GM21576 (cell line): ENCODE results near the gene HRAS.

Source experiments
- ATAC-seq: cut with Tn5 transposase; IDR thresholded peaks from one replicate; pipeline ENCODE4 v1.9.1; 2021; ENCODE audit warnings: mild to moderate bottlenecking, moderate library complexity; ENCODE audit not compliant: unreplicated experiment

HRAS gene

DNA sequence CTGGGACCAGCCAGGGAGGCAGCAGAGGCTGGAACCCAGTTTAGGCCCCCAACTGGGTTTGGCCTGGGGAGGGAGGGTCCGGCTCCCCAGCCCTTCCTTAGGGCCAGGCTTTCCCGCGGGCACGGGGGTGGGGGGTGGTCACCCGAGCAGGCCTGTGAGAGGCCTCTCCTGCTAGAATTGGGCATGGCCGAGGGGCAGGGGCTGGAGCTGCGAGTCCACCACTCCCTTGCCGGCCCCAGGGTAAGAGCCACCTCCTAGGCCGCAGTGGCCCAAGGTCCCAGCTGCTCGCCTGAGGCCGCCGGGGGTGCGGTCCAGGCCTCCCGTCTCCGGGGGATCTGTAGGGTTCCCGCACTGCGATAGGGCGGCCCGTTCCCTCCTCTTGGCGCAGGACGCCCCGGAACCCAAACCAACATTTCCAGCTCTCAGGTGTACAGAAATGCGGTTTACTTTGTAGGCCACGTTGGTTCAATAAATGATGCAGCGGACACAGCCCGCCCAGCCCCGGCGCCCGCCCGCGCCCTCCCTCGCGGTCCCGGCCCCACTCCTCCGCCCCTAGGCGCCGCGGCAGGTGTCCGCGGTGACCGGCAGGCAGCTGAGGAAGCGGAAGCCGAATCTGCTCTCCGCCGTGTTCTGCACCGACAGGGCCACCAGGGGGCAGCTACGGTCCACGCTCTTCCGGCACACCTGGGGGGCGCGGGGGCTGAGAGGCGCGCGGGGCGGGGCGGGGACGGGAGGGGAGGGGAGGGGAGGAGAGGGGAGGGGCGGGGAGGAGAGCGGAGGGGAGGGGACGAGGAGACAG lies 19.3 kb upstream of the HRAS start:
- peak; percentile 47 for ATAC-seq

DNA sequence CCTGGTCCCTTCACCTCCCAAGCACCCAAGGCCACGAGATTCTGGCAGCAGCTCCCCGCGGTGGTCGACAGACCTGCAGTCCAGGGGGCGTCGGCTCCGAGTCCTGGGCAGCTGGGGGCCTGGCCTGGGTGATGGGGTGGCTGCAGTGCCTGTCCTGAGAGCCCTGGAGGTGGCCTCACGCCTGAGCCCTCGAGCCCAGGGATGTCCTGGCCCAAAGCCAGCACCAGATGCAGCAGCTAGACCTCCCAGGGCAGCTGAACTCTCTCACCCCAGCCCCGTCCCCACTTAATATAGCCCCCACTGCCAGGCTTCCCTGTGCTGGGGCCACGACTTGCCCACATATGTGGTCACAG lies 18.6 kb upstream of the HRAS start:
- ATAC-seq = no peak

DNA sequence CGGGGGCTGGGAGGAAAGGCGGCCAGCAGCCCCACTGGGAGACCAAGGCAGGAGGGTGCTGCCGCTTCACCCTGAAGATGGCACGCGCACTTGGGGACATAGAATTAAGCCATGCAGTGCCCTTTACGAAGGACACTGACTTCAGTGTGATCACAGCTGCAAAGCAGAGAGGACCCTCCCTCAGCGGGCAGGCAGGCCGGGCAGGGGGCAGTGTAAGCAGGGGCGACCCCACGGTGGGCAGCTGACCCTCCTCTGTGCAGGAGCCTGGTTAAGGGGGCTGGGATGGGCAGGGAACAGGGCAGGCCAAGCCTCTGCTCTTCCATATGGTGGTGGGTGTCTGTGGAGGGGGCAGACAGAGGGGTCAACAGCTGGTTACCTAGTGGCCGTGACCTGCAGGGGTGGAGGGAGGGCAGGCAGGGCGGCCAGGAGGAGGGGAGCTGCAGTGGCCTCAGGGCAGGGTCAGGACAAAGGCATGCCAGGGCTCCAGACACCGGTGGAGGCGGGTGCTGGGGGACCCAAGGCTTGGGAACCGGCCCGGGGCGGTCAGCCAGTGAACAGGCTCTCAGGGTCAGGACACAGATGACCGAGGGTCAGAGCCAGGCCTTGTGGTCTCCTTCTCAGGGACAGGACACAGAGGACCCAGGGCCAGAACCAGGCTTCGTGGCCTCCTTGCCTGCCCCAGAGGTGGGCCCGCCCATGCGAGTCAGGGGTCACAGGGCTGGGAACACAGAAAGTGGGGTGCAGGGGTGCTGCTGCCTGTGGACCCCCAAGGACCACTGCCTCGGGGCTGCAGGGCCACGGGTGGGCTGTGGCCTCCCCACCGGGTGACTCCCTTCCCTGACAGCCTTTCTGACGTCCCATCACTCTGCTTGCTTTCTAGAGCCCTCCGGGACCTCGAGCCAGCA lies 18.0 kb upstream of the HRAS start:
- ATAC-seq = no peak

DNA sequence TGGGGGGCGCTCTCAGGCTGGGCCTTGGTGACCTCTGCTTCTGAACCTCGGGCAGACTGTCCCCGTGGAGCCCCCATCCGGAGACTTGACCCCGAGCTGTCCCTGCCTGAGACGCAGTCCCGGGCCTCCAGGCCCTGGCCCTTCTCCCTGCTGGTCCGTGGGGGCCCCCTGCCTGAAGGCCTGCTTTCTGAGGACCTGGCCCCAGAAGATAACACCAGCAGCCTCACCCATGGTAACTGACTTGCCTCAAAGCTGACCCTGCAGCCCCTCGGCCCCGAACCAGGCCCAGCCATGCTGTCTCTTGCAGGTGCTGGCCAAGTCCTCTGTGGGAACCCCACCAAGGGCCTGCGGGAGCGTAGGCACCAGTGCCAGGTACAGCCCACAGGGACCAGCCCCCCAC lies 16.2 kb upstream of the HRAS start:
- no peak for ATAC-seq

DNA sequence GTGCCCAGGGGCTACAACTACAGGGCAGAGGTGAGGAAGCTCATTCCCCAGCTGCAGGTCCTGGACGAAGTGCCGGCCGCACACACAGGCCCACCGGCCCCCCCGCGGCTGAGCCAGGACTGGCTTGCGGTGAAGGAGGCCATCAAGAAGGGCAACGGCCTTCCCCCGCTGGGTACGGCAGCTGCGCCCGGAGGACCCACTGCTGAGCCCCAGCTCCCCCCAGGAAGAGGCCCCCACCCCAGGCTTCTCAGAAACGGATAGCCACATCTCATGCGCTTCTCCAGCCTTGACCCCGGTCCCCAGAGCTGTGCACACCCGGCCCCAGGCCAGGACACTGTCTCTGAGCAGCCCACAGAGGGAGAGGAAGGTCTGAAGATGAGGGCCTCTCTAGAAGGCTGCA lies 15.8 kb upstream of the HRAS start:
- ATAC-seq = no peak

DNA sequence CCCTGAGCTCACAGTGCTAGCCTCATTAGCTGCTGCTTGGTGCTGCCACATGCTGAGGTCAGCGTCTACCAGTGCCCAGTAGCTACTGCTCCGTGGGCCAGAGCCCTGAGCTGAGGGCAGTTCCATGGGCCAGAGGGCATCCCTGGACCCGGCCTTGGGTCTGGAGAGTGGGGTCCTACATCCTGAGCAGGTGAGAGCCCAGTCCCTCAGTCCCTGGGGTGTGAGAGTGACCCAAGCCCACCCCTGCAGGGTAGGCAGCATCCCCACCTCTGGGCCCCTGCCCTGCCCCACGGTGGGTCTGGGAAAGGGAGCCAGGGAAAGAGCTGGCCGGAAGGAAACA lies 15.3 kb upstream of the HRAS start:
- no peak for ATAC-seq

DNA sequence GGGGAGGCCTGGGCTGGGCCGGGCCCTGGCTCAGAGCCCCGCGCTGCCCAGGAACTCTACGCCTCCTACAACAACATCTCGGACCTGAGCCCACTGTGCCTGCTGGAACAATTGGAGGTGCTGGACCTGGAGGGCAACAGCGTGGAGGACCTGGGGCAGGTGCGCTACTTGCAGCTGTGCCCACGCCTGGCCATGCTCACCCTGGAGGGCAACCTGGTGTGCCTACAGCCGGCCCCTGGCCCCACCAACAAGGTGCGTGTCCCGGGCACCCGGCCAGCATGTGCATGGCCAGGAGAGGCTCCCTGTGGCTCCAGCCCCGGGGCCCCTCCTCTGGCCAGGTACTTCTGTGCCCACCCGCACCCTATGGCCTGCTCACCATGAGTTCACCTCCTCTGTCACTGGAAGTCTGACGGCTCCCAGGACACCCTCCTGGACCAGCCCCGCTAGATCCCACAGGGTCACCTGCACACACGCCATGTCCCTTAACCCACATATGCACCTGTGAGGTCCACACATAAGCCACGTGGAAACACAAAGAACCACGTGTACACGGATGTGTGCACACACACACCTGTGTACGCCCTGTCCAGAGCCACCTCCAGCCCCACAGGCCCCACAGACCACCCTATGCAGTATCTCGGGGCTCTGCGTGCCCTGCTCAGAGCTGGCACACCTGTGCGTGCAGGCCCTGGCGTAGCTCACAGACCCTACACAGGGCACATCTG lies 14.8 kb upstream of the HRAS start:
- ATAC-seq = no peak

DNA sequence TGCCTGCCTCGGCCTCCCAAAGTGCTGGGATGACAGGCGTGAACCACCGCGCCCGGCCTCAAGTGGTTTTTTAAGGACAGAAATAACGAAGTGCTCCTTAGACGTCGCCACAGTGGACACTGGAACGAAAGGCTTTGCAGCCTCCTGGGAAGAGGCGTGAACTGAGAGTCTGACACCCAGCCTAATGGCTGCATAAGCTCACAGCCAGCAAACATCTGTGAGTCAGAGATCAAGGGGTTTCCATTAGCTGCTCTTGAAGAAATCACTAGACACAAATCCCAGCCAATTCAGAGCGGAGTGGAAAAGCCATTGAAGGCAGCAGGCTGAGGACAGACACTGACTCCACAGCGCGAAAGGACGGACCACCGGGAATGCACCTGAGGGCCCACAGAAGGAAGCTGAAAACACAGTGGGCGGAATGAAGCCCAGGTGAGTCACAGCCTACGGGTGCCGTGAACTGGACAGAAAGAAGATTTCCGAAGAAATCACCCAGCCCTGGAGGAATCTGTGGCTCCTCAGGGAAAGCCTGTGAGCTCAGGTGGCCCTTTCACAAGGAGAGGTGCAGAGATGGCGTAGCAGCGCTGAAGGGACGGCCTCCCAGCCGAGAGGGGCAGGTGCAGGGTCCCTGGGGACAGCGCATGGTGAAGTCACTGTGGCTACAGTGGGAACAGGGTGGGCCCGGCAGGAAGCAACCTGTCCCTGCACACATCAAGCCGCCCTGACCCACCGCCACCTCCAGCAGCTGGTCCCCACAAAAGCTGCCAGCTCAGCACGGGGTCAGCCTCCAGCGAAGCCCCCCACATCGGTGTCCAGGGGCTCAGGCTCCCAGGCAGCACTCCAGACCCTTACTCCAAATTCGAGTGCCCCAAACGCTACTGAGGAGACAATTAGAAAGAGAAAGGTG lies 13.6 kb upstream of the HRAS start:
- ATAC-seq = no peak

DNA sequence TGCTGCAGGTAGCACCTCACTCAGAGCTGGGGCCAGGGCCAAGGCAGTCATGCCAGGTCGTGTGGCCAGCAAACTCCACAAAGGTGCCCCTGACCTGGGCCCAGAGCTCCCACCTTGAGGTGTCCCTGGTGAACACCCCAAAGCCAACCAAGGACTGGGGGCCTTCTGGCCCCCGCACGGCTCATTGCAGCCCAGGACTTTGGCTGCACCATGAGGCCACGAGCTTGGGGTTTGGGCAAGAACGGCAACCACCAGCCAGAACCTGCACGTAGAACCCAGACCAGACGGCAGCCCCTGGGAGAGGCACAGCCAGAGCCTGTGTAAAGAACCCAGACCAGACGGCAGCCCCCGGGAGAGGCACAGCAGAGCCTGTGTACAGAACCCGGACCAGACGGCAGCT lies 9.8 kb upstream of the HRAS start:
- ATAC-seq = no peak

DNA sequence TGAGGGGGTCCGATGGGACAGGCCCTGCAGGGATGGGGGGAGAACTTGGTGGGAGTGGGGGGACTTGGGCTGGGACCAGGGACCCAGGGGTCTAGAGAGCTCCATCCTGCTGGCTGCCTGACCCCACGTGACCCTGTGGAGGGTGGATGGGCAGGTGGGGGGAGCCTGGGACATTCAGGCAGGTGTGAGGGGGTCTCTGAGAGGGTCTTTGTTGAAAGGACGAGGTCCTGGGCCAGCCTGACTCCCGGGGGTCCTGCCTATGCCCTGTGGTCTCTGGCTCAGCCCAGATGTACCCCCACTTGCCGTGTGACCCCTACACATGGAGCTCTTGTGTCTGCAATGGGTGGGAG lies 9.4 kb upstream of the HRAS start:
- ATAC-seq = no peak

DNA sequence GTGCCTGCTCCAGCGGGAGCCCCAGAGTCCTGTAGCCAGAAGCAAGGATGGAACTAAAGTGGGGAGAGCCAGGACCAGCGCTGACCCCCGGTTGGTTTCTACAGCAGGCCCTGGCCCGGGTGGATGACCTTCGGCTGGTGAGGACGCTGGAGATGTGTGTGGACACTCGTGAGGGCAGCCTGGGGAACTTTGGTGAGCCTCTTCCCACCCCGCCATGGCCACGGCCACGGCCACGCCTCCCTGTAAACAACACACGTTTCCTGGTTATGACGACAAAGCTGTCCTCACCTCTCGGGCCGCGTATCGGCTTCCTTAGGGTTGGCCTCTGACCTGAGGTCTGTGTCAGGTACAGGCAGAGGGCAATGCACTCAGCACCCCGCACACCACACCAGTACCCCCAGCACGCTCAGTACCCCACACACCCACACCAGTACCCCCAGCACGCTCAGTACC lies 6.1 kb upstream of the HRAS start:
- ATAC-seq = no peak

DNA sequence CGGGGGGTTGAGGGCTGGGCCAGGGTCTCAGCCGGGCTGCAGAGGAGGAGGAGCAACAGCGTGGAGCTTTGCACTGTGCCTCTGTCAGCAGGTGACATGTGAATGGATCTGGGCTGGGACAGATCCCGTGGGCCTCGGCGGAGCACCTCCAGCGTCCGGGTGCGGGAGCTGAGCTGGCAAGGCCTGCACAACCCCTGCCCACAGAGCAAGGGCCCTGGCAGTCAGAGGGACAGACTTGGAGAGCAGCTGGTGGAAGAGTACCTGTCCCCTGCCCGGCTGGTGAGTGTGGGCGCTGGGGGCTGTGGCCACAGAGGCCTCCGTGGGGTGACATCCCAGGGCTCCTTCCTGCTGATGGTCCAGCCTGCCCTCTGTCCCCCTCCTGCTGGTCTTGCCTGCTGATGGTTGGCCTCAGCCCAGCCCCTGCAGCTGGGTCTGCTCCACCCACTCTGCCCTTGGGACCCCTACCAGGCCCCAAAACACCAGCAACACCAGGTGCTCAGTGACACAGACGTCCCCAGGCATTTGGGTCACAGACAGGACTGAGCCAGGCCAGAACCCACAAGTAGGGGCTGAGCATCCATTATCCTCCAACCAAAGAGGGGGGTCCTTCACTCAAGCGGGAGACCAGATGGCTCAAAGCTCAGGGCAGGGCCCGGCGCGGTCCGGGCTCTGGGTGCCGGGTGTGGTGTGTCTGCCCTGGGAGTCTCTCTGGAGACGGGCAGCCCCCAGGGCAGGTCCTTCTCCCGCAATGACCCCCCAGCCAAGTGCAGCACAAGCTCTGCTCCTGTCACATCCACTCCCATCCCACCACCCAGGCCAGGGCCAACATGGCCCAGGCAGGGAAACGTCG lies 5.4 kb upstream of the HRAS start:
- no peak for ATAC-seq

DNA sequence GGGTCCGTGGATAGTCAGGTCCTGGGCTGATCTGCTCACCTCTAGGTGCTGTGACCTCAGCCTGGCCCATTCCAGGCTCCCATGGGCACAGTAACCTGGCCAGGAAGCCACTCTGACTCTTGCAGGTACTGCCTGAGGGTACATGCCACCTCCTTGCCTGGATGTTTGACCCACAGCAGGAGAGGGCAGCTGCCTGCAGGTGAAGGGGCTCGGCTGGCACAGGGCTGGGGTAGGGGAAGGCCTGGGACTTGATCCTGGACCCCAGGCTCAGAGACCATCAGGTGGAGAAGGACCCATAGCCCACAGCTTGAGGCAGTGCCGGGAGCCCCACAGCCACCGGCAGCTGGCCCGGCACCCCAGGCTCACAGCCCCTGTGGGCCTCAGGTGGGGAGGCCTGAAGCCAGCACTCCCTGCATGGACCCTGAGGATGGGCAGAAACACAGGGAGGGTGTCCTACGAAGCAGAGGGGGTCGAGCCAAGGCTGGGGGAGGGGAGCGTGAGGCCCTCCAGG lies 4.7 kb upstream of the HRAS start:
- ATAC-seq = no peak

DNA sequence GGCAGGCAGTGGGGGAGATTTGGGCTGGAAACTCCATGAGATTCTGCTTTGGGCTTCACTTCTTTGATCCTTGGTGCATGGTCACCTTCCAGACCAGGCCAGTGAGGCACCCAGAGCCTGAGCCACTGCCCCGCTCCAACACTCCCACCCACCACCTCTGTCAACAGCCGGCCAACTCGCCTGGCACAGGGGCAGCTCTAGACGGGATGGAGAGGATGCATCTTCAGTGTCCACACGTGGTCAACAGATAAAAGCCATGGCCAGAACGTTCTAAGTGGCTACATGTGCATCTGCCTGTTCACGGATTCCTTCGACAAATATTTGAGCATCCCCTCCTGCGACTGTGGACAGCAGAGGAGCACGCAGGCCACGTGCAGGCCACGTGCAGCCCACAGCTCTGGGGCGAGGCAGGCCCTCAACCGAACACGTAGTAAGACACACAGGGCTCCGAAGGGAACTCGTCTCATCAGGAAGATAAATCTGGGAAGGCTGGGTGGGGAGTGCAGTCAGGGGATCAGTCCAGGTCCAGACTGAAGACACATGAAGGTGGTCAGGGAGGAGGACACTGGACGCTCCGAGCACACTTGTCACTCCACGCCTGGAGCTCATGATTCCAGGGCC lies 3.2 kb upstream of the HRAS start:
- ATAC-seq = no peak

DNA sequence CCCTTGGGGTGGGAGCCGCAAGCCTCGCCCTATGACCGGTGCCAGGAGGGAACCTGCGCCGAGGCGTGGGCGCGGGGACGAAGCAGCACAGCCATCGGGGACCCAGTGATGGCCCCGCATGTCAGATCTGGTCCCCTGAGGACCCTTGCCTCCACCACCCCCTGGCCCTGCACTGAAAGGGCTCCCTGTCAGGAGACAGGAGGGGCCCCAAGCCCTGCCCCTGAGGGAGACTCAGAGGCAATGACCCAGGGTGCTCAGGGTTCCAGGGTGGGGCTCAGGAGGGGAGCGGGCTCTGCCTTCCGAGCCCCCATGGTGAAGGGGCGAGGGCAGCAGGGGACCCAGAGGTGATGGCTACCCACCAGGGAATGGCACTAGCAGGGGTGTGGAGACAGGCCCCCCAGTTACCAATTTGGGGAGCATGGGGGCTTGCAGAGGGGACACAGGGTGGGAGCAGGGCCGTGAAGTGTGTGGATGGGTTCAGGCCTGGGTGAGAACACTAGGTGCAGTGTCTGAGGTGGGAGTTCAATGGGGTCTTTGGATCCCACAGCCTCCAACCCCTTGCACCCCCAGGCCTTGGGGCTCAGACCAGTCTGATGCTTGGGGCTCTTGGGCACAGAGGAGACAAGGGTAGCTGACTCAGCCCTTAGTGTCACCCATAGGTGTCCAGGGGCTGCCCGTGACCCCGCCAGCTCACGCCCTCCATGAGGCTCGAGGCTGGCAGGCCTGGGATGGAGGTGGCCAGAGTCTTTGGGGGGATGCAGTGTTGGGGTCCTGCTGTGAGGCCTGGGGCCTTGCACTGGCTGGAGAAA lies 2.5 kb upstream of the HRAS start:
- ATAC-seq = no peak

DNA sequence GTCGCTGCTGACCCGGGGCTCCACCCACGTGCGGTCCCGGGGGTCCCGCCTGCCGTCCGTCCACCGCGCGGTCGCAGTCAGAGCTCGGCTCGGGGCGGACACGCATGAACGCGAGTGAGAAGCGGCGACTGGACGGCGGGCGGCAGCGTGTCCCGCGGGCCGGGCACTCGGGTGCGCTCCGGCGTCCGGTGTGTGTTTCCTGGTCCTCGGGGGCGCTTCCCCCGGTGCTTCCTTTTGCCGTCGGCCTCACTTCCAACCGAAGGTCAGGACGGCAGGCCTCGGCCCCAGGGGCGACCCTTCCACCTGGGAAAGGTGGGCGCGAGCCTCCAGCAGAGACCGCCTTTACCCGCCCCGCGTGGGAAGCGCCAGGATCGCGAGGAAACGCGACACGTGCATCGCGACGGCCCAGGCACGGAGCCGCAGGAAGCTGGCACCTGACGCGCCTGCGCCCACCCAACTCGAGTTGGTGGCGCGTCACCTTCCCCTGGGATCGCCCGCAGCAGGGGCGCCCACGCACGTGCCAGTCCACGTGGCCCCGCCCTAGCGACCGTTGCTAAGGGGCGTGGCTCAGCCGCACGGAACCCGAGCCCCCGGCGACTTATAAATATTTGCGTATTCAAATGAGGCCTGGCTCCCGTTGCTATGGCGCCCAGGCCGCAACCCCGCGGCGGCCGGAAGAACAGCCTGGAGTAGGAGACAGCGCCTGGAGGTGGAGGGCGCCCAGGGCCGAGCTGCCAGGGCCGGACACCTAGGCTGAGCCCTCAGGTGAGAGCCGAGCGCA lies 1.7 kb upstream of the HRAS start, which contains the start of gene LRRC56:
Gene LRRC56 (plus strand): TSS at position 687 of the 781 bp plus-strand sequence. CDS start 3,158 bp downstream, outside the sequence.
- peak; percentile 49 for ATAC-seq

DNA sequence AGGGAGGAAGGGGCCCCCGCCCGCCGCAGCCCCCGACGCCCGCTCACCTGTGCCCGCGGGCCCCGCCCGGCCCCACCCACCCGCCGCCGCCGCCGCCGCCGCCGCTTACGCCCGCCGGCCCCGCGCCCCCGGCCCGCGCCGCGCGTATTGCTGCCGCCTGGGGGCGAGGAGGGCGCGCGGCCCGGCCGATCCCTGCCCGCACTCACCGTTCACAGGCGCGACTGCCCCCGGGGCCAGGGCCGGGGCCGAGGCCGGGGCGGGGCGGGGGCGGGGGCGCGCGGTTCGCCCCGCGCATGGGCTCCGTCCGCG lies 212 bp downstream of the HRAS start:
- ATAC-seq = no peak
